ENCODE measurements around the gene PITPNC1.
A peak's percentile ranks its signal among the peaks of the same experiment; 100 is the strongest.

Gene PITPNC1

GRCh38 chr17:67519801-67520251 lies 142.7 kb downstream of the PITPNC1 start:
- DNase-seq: no peak

- DNase-seq: peak; percentile 68
Measured at GRCh38 chr17:67520252-67520906, 143.3 kb downstream of the PITPNC1 start.

- peak; percentile 59 for DNase-seq
Measured at GRCh38 chr17:67520916-67521774, 144.1 kb downstream of the PITPNC1 start.

GRCh38 chr17:67521775-67522069 lies 144.6 kb downstream of the PITPNC1 start:
- no peak for DNase-seq

GRCh38 chr17:67523101-67523500 lies 146.0 kb downstream of the PITPNC1 start:
- no peak for DNase-seq

GRCh38 chr17:67525239-67526135 lies 148.4 kb downstream of the PITPNC1 start:
- no peak for DNase-seq

- no peak for DNase-seq
Measured at GRCh38 chr17:67526700-67527099, 149.6 kb downstream of the PITPNC1 start.

GRCh38 chr17:67528751-67529436 lies 151.8 kb downstream of the PITPNC1 start:
- DNase-seq: peak; percentile 85

GRCh38 chr17:67531291-67531690 lies 154.2 kb downstream of the PITPNC1 start:
- no peak for DNase-seq

- no peak for DNase-seq
Measured at GRCh38 chr17:67532326-67532871, 155.3 kb downstream of the PITPNC1 start.

- DNase-seq: no peak
Measured at GRCh38 chr17:67534941-67535340, 157.9 kb downstream of the PITPNC1 start.

- no peak for DNase-seq
Measured at GRCh38 chr17:67542219-67543114, 165.4 kb downstream of the PITPNC1 start.

GRCh38 chr17:67544364-67544955 lies 167.4 kb downstream of the PITPNC1 start:
- DNase-seq: no peak

GRCh38 chr17:67546578-67547527 lies 169.8 kb downstream of the PITPNC1 start:
- no peak for DNase-seq

GRCh38 chr17:67548693-67549092 lies 171.6 kb downstream of the PITPNC1 start:
- DNase-seq: no peak

- no peak for DNase-seq
Measured at GRCh38 chr17:67549820-67550219, 172.7 kb downstream of the PITPNC1 start.

GRCh38 chr17:67554634-67555033 lies 177.6 kb downstream of the PITPNC1 start:
- no peak for DNase-seq

GRCh38 chr17:67555855-67556254 lies 178.8 kb downstream of the PITPNC1 start:
- DNase-seq: no peak

- DNase-seq: no peak
Measured at GRCh38 chr17:67557052-67557845, 180.2 kb downstream of the PITPNC1 start.
